Ishikawa (cell line): ENCODE results near the gene GPN2.
A peak's percentile ranks its signal among the peaks of the same experiment; 100 is the strongest.

Experiments
- CEBPB ChIP-seq: IDR thresholded peaks from 2 replicates; pipeline ENCODE4 v1.6.1; 2012
- CREB1 ChIP-seq: IDR thresholded peaks from 2 replicates; pipeline ENCODE4 v1.6.1; 2012; ENCODE audit warnings: low read depth
- EGR1 ChIP-seq: IDR thresholded peaks from 2 replicates; pipeline ENCODE4 v1.6.1; 2012
- EP300 ChIP-seq: IDR thresholded peaks from 2 replicates; pipeline ENCODE4 v1.6.1; 2012; ENCODE audit warnings: borderline replicate concordance
- FOXM1 ChIP-seq: IDR thresholded peaks from 2 replicates; pipeline ENCODE4 v1.6.1; 2012; ENCODE audit warnings: low read depth, borderline replicate concordance
- NFIC ChIP-seq: IDR thresholded peaks from 2 replicates; pipeline ENCODE4 v1.6.1; 2012
- RAD21 ChIP-seq: IDR thresholded peaks from 2 replicates; pipeline ENCODE4 v1.6.1; 2012; ENCODE audit warnings: low read depth
- TAF1 ChIP-seq: IDR thresholded peaks from 2 replicates; pipeline ENCODE4 v1.6.1; 2012; ENCODE audit warnings: low read depth, mild to moderate bottlenecking
- TCF12 ChIP-seq: IDR thresholded peaks from 2 replicates; pipeline ENCODE4 v1.6.1; 2012; ENCODE audit warnings: low read depth
- TEAD4 ChIP-seq: IDR thresholded peaks from 2 replicates; pipeline ENCODE4 v1.6.1; 2012
- YY1 ChIP-seq: IDR thresholded peaks from 2 replicates; pipeline ENCODE4 v1.6.1; 2012; ENCODE audit warnings: low read depth
- ZBTB7A ChIP-seq: IDR thresholded peaks from 2 replicates; pipeline ENCODE4 v1.6.1; 2012; ENCODE audit warnings: low read depth
- TF ChIP-seq, protein P1 (sequence below): IDR thresholded peaks from 2 replicates; pipeline ENCODE4 v1.6.1; 2012
- TF ChIP-seq, protein P2 (sequence below): IDR thresholded peaks from 2 replicates; pipeline ENCODE4 v1.6.1; 2012
- TF ChIP-seq, protein P3 (sequence below): IDR thresholded peaks from 2 replicates; pipeline ENCODE4 v1.6.1; 2012; ENCODE audit warnings: low read depth, mild to moderate bottlenecking

GPN2 gene

DNA sequence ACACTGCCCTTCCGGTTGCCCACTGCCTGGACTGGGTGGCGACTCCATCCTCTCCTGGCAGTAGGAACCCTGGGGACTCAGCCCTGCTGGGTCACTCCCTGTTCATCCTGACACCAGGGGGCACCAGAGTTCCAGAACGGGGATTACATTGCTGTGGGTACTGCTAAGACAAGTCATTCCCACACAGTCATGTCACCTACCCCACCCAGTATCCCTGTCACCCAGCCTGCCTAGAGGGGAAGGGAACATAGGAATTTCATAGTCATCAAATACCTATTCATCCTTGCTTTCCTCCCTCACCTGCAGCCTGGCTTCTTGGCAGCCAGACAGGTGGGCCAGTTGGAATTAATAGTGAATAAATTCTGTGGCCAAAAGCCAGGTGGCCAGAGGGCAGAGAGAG is 36.9 kb downstream of the GPN2 start:
- TF ChIP-seq EGR1 (no peak), TCF12 (peak; percentile 78; the same call in 1 of the 2 replicates), TAF1 (no peak), RAD21 (peak; percentile 85), CEBPB (no peak), NFIC (peak; percentile 85), FOXM1 (no peak), CREB1 (no peak), EP300 (peak; percentile 55; the same call in 1 of the 2 replicates), TEAD4 (peak; percentile 65; the same call in 1 of the 2 replicates), ZBTB7A (no peak), YY1 (no peak; the same call in 1 of the 2 replicates)
- TF ChIP-seq, protein P1, sequence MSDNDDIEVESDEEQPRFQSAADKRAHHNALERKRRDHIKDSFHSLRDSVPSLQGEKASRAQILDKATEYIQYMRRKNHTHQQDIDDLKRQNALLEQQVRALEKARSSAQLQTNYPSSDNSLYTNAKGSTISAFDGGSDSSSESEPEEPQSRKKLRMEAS, result no peak; the same call in 1 of the 2 replicates
- TF ChIP-seq, protein P2, sequence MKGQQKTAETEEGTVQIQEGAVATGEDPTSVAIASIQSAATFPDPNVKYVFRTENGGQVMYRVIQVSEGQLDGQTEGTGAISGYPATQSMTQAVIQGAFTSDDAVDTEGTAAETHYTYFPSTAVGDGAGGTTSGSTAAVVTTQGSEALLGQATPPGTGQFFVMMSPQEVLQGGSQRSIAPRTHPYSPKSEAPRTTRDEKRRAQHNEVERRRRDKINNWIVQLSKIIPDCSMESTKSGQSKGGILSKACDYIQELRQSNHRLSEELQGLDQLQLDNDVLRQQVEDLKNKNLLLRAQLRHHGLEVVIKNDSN, result no peak
- TF ChIP-seq, protein P3, sequence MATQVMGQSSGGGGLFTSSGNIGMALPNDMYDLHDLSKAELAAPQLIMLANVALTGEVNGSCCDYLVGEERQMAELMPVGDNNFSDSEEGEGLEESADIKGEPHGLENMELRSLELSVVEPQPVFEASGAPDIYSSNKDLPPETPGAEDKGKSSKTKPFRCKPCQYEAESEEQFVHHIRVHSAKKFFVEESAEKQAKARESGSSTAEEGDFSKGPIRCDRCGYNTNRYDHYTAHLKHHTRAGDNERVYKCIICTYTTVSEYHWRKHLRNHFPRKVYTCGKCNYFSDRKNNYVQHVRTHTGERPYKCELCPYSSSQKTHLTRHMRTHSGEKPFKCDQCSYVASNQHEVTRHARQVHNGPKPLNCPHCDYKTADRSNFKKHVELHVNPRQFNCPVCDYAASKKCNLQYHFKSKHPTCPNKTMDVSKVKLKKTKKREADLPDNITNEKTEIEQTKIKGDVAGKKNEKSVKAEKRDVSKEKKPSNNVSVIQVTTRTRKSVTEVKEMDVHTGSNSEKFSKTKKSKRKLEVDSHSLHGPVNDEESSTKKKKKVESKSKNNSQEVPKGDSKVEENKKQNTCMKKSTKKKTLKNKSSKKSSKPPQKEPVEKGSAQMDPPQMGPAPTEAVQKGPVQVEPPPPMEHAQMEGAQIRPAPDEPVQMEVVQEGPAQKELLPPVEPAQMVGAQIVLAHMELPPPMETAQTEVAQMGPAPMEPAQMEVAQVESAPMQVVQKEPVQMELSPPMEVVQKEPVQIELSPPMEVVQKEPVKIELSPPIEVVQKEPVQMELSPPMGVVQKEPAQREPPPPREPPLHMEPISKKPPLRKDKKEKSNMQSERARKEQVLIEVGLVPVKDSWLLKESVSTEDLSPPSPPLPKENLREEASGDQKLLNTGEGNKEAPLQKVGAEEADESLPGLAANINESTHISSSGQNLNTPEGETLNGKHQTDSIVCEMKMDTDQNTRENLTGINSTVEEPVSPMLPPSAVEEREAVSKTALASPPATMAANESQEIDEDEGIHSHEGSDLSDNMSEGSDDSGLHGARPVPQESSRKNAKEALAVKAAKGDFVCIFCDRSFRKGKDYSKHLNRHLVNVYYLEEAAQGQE, result no peak

DNA sequence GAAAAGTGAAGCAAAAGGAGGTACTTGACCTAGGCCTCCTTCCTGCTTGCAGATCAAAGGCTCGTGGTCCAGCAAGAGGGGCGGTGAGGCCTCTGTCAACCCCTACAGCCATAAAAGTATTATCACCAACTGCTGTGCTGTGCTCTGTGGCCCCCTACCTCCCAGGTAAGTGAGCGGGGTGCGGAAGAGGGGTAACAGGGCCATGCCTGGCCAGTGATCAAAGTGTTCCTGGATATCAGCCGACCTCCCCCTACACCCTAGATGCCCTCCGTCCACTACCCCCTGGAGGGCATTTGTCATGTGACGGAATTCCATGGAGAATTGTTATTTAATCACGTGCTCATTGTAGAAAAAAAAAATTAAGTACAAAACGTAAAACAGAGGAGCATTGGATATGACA is 37.4 kb downstream of the GPN2 start:
- TF ChIP-seq ZBTB7A, result no peak
- TF ChIP-seq, protein P2, result peak; percentile 38; the same call in 1 of the 2 replicates

DNA sequence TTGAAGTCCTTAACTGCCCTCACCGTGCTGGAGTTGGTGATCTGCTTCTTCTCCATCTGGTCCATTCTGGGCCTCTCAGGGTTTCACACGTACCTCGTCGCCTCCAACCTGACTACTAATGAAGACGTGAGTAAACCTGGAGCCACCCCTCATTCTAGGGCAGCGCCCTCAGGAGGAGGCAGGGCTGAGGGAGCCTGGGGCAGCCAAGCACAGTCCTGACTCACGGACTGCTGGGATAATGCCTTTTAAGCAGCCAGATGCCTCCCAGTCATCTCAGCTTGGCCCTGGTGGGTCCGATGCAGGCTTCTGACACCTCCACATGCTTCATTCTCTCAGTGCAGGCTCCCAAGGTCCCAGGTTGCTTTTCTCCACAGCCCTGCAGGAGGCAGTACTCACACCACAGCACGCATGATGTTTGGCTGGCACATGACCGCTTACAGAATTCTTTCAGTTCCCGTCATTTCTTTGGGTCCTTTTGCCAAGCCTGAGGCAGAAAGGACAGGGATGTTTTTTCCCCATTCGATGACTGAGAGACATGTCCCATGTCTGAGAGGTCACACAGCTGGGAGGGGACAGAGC is 38.9 kb downstream of the GPN2 start:
- TF ChIP-seq, protein P1, result no peak
- TF ChIP-seq, protein P3, result no peak
- TF ChIP-seq, protein P2, result no peak
- TF ChIP-seq FOXM1 (no peak), YY1 (no peak), CEBPB (no peak), EGR1 (no peak), RAD21 (no peak), TEAD4 (no peak), ZBTB7A (no peak), EP300 (no peak), TAF1 (no peak), CREB1 (no peak)

DNA sequence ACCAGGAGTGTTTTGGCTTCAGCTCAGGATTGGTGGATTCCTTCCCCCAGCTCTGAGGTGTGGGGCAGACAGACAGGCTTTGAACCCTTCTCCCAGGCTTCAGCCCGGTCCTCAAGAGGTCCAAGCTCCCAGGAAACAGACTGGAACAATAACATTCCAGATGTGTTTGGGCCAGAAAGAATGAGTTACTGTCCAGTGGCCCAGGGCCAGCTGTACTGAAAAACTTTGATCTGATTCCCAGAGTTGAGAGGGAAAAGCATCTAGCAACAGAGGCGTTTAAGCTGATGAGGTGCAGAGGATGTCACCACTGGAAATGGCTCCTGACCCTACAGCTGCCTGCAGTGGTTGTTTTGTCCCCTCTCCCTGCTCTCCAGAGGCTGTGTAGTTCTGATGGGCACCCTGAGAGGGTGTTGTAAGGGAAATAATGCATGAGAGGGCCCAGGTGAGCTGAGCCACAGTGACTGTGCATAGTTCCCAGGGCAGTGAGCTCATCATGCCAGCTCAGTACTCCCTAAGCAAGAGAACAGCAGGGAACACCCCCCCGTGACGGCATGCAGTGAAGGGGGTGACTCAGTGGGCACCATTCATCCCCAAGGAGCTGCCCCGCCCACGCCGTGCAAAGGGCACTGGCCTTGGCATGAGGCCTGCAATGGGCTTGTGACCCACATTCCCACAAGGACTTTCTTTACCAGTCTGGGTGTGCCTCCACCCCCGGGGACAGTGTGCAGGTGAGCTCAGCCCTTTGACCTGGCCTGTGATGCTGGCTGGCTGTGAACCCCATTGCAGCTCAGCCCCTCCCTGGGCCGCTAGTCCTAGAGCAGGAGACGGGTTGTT is 40.9 kb downstream of the GPN2 start:
- TF ChIP-seq FOXM1 (0 out of 2 replicates have a peak, but pooled peaks have one; percentile 18), ZBTB7A (peak; percentile 55; the same call in 1 of the 2 replicates), NFIC (peak; percentile 85; the same call in 1 of the 2 replicates), CEBPB (no peak), TAF1 (no peak), YY1 (no peak), CREB1 (no peak), EP300 (peak; percentile 88), EGR1 (peak; percentile 81), RAD21 (peak; percentile 24; the same call in 1 of the 2 replicates), TEAD4 (peak; percentile 71), TCF12 (peak; percentile 86)
- TF ChIP-seq, protein P3, result no peak
- TF ChIP-seq, protein P1, result peak; percentile 62
- TF ChIP-seq, protein P2, result peak; percentile 58
